Fibroblast of pulmonary artery (primary cell): ENCODE data around the gene TLE2.
"Not testable (repeated sequence)": the region's sequence is repeated elsewhere in the genome, so short reads cannot be mapped to it uniquely, and the experiment has no call there.

Experiments used
- DNase-seq: peaks from one replicate; pipeline ENCODE4 v3.0.0-alpha.2; 2010; ENCODE audit warnings: low read depth
- H3K4me3 ChIP-seq: replicated peaks from 2 replicates; pipeline ENCODE4 v1.5.1; 2011; ENCODE audit warnings: low read depth, mild to moderate bottlenecking, control low read depth, low read length, moderate library complexity
- TF ChIP-seq, protein P1 (sequence below): IDR thresholded peaks from 2 replicates; pipeline ENCODE4 v1.5.1; 2011; ENCODE audit warnings: mild to moderate bottlenecking, control low read depth, low read length, inconsistent platforms; ENCODE audit errors: missing control alignments

TLE2 gene

DNA sequence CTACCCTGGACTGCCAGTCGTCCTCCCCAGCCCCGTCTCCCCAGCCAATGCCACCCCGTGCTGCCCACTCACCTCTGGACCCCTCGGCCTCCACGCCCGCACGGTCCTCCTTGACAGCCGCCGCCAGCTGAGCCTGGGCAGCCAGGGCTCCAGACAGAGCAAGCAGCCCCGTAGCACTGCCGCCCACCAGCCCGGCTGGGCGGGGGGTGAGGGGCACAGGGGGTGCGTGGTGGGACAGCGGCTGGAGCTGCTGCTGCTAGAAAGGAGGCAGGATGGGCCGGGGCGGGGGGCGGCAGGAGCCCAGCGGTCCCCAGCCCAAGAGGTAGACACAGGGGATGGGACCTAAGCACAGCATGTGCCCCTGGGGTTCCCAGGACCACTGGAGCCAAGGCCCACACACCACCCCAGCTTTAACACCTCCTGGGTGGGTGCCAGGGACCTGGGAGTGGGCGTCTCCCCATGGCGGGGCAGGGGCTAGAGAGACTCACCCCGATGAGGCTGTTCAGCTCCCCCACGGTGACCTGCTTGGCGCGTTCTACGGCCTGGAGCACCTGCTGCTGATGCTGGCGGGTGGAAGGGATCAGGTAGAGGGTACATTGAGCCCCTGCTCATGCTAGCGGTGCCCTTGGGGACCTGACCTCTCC lies 9.7 kb downstream of the TLE2 start:
- H3K4me3 ChIP-seq: no peak overlapping the region
- no peak for DNase-seq
- TF ChIP-seq, protein P1, sequence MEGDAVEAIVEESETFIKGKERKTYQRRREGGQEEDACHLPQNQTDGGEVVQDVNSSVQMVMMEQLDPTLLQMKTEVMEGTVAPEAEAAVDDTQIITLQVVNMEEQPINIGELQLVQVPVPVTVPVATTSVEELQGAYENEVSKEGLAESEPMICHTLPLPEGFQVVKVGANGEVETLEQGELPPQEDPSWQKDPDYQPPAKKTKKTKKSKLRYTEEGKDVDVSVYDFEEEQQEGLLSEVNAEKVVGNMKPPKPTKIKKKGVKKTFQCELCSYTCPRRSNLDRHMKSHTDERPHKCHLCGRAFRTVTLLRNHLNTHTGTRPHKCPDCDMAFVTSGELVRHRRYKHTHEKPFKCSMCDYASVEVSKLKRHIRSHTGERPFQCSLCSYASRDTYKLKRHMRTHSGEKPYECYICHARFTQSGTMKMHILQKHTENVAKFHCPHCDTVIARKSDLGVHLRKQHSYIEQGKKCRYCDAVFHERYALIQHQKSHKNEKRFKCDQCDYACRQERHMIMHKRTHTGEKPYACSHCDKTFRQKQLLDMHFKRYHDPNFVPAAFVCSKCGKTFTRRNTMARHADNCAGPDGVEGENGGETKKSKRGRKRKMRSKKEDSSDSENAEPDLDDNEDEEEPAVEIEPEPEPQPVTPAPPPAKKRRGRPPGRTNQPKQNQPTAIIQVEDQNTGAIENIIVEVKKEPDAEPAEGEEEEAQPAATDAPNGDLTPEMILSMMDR: no peak

DNA sequence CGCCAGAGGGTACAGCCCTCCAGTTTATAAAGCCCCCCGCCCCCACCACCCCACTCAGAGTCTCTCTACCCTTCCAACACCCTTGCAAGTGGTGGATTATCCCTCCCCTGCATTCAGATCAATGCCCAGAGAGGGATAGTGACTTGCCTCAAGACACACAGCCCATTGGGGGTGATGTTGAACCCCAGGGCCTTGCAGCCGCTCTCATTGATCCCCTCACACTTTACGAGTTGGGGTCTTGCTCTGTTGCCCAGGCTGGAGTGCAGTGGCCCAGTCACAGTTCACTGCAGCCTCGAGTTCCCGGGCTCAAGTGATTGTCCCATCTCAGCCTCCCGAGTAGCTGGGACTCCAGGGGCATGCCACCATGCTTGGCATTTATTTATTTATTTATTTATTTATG lies 11.2 kb downstream of the TLE2 start:
- DNase-seq: no peak
- H3K4me3 ChIP-seq: no peak overlapping the region
- TF ChIP-seq, protein P1: no peak

DNA sequence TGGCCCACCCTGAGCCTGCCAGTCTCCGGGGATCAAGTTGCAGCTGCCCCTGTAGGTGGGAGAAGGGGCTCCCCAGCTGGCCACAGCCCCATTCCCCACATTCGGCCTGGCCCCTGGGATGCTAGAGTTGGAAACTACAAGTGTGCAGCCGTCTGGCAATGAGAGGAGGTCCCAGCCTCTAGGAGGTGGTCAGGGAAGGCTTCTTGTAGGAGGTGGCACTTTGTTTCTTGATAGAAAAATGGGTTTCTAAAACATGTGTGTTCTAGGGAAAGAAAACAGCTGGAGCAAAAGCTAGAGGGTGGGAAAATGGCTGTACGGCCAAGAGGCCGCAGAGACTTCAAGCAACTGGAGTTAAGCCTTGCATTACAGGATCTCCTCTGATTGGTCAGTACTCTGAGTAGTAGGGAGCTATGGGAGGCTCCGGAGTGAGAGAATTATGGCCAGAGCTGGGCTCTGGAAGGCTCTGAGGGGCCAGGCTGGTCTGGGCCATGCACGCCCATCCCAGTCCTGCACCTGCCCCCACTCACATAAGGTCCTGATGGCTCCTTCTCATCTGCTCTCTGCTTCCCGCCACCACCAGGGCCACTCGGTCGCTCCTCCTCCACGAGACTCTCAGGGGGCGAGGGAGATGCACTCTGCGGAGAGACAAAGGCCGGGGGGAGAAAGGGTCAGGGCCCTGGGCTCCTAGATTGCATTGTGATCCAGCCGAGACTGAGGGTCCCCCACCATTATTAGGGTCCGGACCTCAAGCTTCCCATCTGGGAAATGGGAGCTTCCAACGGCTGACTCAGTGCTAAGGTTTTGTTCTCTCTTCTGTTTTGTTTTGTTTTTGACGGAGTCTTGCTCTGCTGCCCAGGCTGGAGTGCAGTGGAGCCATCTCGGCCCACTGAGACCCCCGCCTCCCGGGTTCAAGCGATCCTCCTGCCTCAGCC lies 13.7 kb downstream of the TLE2 start:
- TF ChIP-seq, protein P1: no peak
- H3K4me3 ChIP-seq: no peak overlapping the region
- DNase-seq: no peak

DNA sequence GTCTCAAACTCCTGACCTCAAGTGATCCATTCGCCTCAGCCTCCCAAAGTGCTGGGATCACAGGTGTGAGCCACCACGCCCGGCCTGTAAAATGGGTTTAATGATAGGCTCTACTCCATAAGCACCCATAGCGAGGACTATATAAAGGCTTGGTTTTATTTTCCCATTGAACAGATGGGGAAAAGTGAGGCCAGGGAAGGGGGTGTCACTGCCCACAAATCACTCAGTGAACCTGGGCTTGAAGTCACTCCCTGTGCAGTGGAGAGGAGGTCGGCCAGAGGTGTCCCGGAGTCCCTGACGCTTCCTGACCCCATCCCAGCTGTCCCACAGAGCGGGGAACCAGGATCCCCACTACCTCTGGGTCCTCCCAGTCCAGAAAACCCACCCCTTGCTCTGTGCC lies 14.9 kb downstream of the TLE2 start:
- no peak for DNase-seq
- TF ChIP-seq, protein P1: no peak
- H3K4me3 ChIP-seq: no peak overlapping the region

DNA sequence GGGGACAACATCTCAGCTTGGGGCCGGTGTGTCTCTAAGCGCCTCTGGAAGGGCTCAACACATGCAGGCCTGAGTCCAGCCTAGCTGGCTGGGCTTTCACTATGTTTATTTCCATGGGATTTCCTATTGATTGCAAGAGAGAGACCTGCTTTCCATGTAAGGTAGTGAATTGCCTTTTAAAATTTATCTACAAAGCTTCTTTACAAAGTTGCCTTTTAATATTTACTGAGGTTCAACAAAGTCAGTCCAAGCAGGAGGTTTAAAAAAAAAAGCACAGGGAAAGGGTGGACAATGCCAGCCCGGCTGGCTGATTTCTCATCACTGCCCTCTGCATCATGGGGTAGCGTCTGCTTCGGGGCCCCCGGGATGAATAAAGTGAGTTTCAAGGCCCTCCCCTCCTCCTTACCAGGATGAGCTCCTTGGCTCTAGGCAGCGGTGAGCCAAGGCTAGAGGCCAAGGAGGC lies 15.8 kb downstream of the TLE2 start:
- no peak overlapping the region for H3K4me3 ChIP-seq
- TF ChIP-seq, protein P1: no peak
- no peak for DNase-seq

DNA sequence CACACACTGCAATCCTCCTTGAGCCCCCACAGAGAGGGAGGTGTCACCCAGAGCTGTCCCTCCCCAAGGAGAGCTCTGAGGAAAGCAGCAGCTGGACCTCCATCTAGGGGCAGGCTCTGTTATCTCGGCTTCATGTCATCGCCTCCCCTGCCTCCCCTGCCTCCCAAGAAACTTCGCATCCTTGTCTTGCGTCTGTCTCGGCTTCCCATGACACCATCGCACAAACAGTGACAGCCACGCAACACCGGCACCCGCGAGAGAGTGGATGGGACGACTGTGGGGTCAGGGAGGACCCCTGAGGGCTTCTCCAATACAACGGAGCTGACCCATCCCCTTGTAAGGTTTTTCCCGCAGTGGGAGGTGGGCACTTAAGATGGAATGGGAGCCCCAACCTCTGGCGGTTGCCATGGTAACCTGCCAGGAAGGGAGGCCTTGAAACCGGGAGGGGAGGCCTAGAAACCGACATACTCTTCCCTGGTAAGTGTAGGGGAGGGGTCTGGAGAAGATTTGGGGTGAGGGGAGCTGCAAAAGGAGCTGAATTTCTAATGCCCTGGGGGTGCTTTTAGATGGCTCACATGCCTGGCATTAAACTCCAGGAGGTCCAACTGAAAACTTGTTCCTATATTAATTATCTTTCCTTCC lies 16.3 kb downstream of the TLE2 start:
- TF ChIP-seq, protein P1: no peak
- no peak overlapping the region for H3K4me3 ChIP-seq
- no peak for DNase-seq

DNA sequence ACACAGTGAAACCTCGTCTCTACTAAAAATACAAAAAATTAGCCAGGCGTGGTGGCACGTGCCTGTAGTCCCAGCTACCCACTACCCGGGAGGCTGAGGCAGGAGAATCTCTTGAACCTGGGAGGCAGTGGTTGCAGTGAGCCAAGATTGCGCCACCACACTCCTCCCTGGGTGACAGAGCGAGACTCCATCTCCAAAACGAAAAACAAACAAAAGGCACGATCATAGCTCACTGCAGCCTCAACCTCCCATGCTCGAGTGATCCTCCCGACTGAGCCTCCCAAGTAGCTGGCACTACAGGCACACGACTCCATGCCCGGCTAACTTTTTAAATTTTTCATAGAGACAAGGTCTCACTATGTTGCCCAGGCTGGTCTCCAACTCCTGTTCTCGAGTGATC lies 17.0 kb downstream of the TLE2 start:
- not testable (repeated sequence) for DNase-seq, H3K4me3 ChIP-seq
